CD4-positive, alpha-beta T cell (primary cell): Measurements from ENCODE around the gene RIN3. TPM values are rescaled to one million over a fixed set of nuclear protein-coding genes. Genes with fewer than 3 reads are reported as not detected.

Experiments
- ATAC-seq: fragments of 200-7000 bp; cut with Tn5 transposase; one replicate; pipeline ENCODE4 v1.10.0; 2022; ENCODE audit warnings: mild to moderate bottlenecking; ENCODE audit not compliant: poor library complexity
- CTCF ChIA-PET: fragments of 350-600 bp; sonication (Branson Sonifier 250); formaldehyde crosslinking; loops from one replicate; lab custom pipeline; 2021; ENCODE audit warnings: antibody characterized with exemption, inconsistent platforms; lab: Charles Lee
- POLR2A ChIA-PET: fragments of 350-600 bp; sonication (Branson Sonifier 250); formaldehyde crosslinking; loops from one replicate; lab custom pipeline; 2021; ENCODE audit warnings: antibody characterized with exemption, inconsistent platforms; lab: Charles Lee
- DNase-seq, 14 experiments: peaks; one replicate each; pipeline ENCODE4 v3.0.0-alpha.2; 2013 to 2020; ENCODE audit warnings: mixed read lengths in 2 of 14
- H3K27ac ChIP-seq, 2 donors: one replicate each; pipeline versions ENCODE4 v1.5.1 to v1.7.0; 2013; ENCODE audit warnings: low read length in 2 of 2, low read depth in 1 of 2, mild to moderate bottlenecking in 1 of 2
- H3K27me3 ChIP-seq, 2 experiments: 1 replicate in 1 of 2; 2 replicates in 1 of 2; pipeline versions ENCODE4 v1.6.1 to v1.7.0; 2013; ENCODE audit warnings: low read length in 2 of 2, control low read depth in 1 of 2, mild to moderate bottlenecking in 1 of 2, moderate library complexity in 1 of 2; ENCODE audit not compliant: insufficient read depth in 2 of 2, control insufficient read depth in 1 of 2
- H3K36me3 ChIP-seq: one replicate; pipeline ENCODE4 v1.6.1; 2013; ENCODE audit warnings: low read length, control low read depth; ENCODE audit not compliant: insufficient read depth
- H3K4me1 ChIP-seq: one replicate; pipeline ENCODE4 v1.6.1; 2013; ENCODE audit warnings: low read length, control low read depth; ENCODE audit not compliant: insufficient read depth
- H3K4me3 ChIP-seq: one replicate; pipeline ENCODE4 v1.5.1; 2013; ENCODE audit warnings: mild to moderate bottlenecking, low read length, moderate library complexity
- H3K9me3 ChIP-seq, 2 experiments: 1 replicate in 1 of 2; 2 replicates in 1 of 2; pipeline versions ENCODE4 v1.6.1 to v1.7.0; 2013; ENCODE audit warnings: low read length in 2 of 2, mild to moderate bottlenecking in 2 of 2, control low read depth in 1 of 2, moderate library complexity in 1 of 2; ENCODE audit not compliant: control insufficient read depth in 1 of 2, insufficient read depth in 1 of 2
- H3K27ac Mint-ChIP-seq: one replicate; pipeline ENCODE4 v1.8.0; 2020; ENCODE audit warnings: mixed read lengths
- H3K27me3 Mint-ChIP-seq: one replicate; pipeline ENCODE4 v1.8.0; 2021; ENCODE audit warnings: mixed read lengths
- H3K36me3 Mint-ChIP-seq: one replicate; pipeline ENCODE4 v1.8.0; 2021; ENCODE audit warnings: low read depth, mixed read lengths
- H3K4me1 Mint-ChIP-seq: one replicate; pipeline ENCODE4 v1.8.0; 2021; ENCODE audit warnings: low read depth, mixed read lengths
- H3K4me3 Mint-ChIP-seq: one replicate; pipeline ENCODE4 v1.8.0; 2020; ENCODE audit warnings: mild to moderate bottlenecking, mixed read lengths
- H3K9me3 Mint-ChIP-seq: one replicate; pipeline ENCODE4 v1.8.0; 2020; ENCODE audit warnings: mixed read lengths
- CTCF ChIP-seq: fragments of 200-600 bp; IDR thresholded peaks from one replicate; pipeline ENCODE4 v1.8.0; 2022; ENCODE audit warnings: antibody characterized with exemption, mild to moderate bottlenecking
- intact Hi-C, 2 experiments: fragments of 100-400 bp; cut with DNase I in 1 of 2; cut with micrococcal nuclease in 1 of 2; formaldehyde crosslinking; loops; one replicate each; pipeline versions ENCODE4 v1.15.1 to v1.9.0; 2023 to 2025; cut with DNase I, micrococcal nuclease
- total RNA-seq, 174 experiments: library from RNA in 2 of 174; stranded (reverse) in 2 of 174; gene quantifications; one replicate each; pipeline ENCODE4 v1.2.3 and lab custom pipeline; 2021 to 2026

RIN3 gene
- total RNA-seq, 2 experiments from 2014 or later = 67.9 to 72.2 TPM

GRCh38 chr14:92680781-92681650 is 167.4 kb downstream of the RIN3 start:
- peaks cover 0 to 14% of the 10 kb centered on the region in 2 experiments for H3K9me3 ChIP-seq
- H3K4me1 ChIP-seq = peaks cover 33% of the 10 kb centered on the region
- H3K27ac Mint-ChIP-seq = peak overlapping the region; percentile 86
- ATAC-seq = peak; percentile 84
- no peak overlapping the region for H3K4me3 Mint-ChIP-seq
- H3K4me3 ChIP-seq = no peak overlapping the region
- H3K4me1 Mint-ChIP-seq = peaks cover 25% of the 10 kb centered on the region
- peak; percentile 94 for TF ChIP-seq CTCF
- DNase-seq = peak; percentile 56 to 88 (median 72)
- H3K27ac ChIP-seq = peak overlapping the region in 1 of 2 donors; percentile 4
- CTCF ChIA-PET = interaction anchor here (0.7 to 3.2 kb wide), 4 partner anchors 34 to 546 kb away, joined by 3 to 15 read pairs (median 4); no protein-coding TSS in a partner anchor
- H3K27me3 ChIP-seq = no peaks in the 10 kb centered on the region
- POLR2A ChIA-PET = interaction anchor here (0.9 to 1.4 kb wide), 2 partner anchors 28 to 68 kb away, joined by 4 to 5 read pairs; no protein-coding TSS in a partner anchor
- intact Hi-C loops = loop anchor here (1.0 to 10.0 kb wide), 5 partner anchors 66 to 546 kb away; partner anchors contain the start of gene RIN3 (in 1 of the 2)
- H3K36me3 ChIP-seq = peaks cover 89% of the 10 kb centered on the region
- peaks cover 92% of the 10 kb centered on the region for H3K36me3 Mint-ChIP-seq
- H3K9me3 Mint-ChIP-seq = no peaks in the 10 kb centered on the region
- no peaks in the 10 kb centered on the region for H3K27me3 Mint-ChIP-seq

- Mint-ChIP-seq H3K4me3 (no peak overlapping the region), H3K27ac (peak overlapping the region; percentile 53), H3K36me3 (peaks cover 82% of the 10 kb centered on the region), H3K9me3 (no peaks in the 10 kb centered on the region), H3K27me3 (no peaks in the 10 kb centered on the region), H3K4me1 (peaks cover 14% of the 10 kb centered on the region)
- Histone ChIP-seq H3K36me3 (peaks cover 83% of the 10 kb centered on the region), H3K4me3 (no peak overlapping the region), H3K27me3 (no peaks in the 10 kb centered on the region), H3K9me3 (peaks cover 0 to 14% of the 10 kb centered on the region in 2 experiments), H3K4me1 (peaks cover 25% of the 10 kb centered on the region), H3K27ac (no peak overlapping the region)
- CTCF ChIA-PET = no interaction called here
- peak in 1 of 14 experiments; percentile 19 for DNase-seq
- POLR2A ChIA-PET = interaction anchor here (1.1 to 1.4 kb wide), 3 partner anchors 14 to 32 kb away, joined by 4 read pairs; no protein-coding TSS in a partner anchor
- ATAC-seq = no peak
- no peak for TF ChIP-seq CTCF
- intact Hi-C loops = loop anchor here in 1 of 2 experiments (5.0 to 10.0 kb wide), 2 partner anchors 168 to 546 kb away; partner anchors contain the start of gene RIN3
Observed at GRCh38 chr14:92683041-92683440, 169.5 kb downstream of the RIN3 start.

GRCh38 chr14:92684801-92685560 is 171.4 kb downstream of the RIN3 start:
- no peaks in the 10 kb centered on the region for H3K27me3 Mint-ChIP-seq
- Histone ChIP-seq H3K9me3 (peaks cover 0 to 3% of the 10 kb centered on the region in 2 experiments), H3K27ac (no peak overlapping the region), H3K36me3 (peaks cover 79% of the 10 kb centered on the region), H3K4me3 (no peak overlapping the region), H3K27me3 (no peaks in the 10 kb centered on the region), H3K4me1 (peaks cover 25% of the 10 kb centered on the region)
- no peak for TF ChIP-seq CTCF
- H3K36me3 Mint-ChIP-seq = peaks cover 77% of the 10 kb centered on the region
- H3K27ac Mint-ChIP-seq = no peak overlapping the region
- DNase-seq (peak in 2 of 14 experiments; percentile 22 to 36), ATAC-seq (no peak)
- H3K9me3 Mint-ChIP-seq = no peaks in the 10 kb centered on the region
- intact Hi-C loops = loop anchor here in 1 of 2 experiments (5.0 to 10.0 kb wide), 3 partner anchors 33 to 548 kb away; partner anchors contain the start of gene RIN3
- no peak overlapping the region for H3K4me3 Mint-ChIP-seq
- CTCF ChIA-PET = interaction anchor here (0.7 kb wide), 1 partner anchor 95 kb away, joined by 3 read pairs; no protein-coding TSS in a partner anchor
- POLR2A ChIA-PET = interaction anchor here (1.1 to 2.3 kb wide), 2 partner anchors 15 to 33 kb away, joined by 3 to 5 read pairs; no protein-coding TSS in a partner anchor
- H3K4me1 Mint-ChIP-seq = peaks cover 14% of the 10 kb centered on the region
